SK-N-SH (cell line): ENCODE data around the gene MCC. TPM values are rescaled to one million over a fixed set of nuclear protein-coding genes. Genes with fewer than 3 reads are reported as not detected.

ENCODE experiments used
- CTCF ChIA-PET: fragments of 300-600, 350-600 bp; formaldehyde crosslinking; extraction: SDS; loops from one replicate; lab custom pipeline; 2021; lab: Yijun Ruan, JAX
- POLR2A ChIA-PET: fragments of 350-600 bp; sonication (Branson Sonifier 250); formaldehyde crosslinking; extraction: SDS; loops from one replicate; lab custom pipeline; 2020; ENCODE audit warnings: antibody characterized with exemption, inconsistent platforms; lab: Yijun Ruan, JAX
- DNase-seq: peaks from one replicate; pipeline ENCODE4 v3.0.0; 2012
- H2AFZ ChIP-seq: fragments of 200-600 bp; sonication (generic); 2 replicates; pipeline ENCODE4 v1.8.1; 2016; ENCODE audit warnings: antibody characterized with exemption, mild to moderate bottlenecking, low read depth
- H3F3A ChIP-seq: fragments of 200-600 bp; sonication (generic); replicated peaks from 2 replicates; pipeline ENCODE3; 2016; ENCODE audit warnings: antibody characterized with exemption, mild to moderate bottlenecking; ENCODE audit not compliant: insufficient read depth
- H3K27ac ChIP-seq, 2 experiments: fragments of 200-500 bp in 1 of 2; fragments of 200-600 bp in 1 of 2; sonication (Bioruptor generic) in 1 of 2; sonication (generic), shearing (Covaris generic) in 1 of 2; 2 replicates each; pipeline versions ENCODE4 v1.5.1 to v1.6.1; 2014 to 2016; ENCODE audit warnings: low read depth in 2 of 2, inconsistent platforms in 1 of 2, low read length in 1 of 2, mild to moderate bottlenecking in 1 of 2, mixed read lengths in 1 of 2
- H3K27me3 ChIP-seq: fragments of 200-600 bp; sonication (generic), shearing (Covaris generic); 2 replicates; pipeline ENCODE4 v1.6.1; 2016; ENCODE audit warnings: mixed run types; ENCODE audit not compliant: insufficient read depth
- H3K36me3 ChIP-seq, 2 experiments: fragments of 200-500 bp in 1 of 2; fragments of 200-600 bp in 1 of 2; sonication (Bioruptor generic) in 1 of 2; sonication (generic) in 1 of 2; replicated peaks in 1 of 2; 2 replicates each; pipeline versions ENCODE3 to v1.5.1; 2014 to 2016; ENCODE audit warnings: low read length in 1 of 2, mild to moderate bottlenecking in 1 of 2; ENCODE audit not compliant: insufficient read depth in 2 of 2, control insufficient read depth in 1 of 2
- H3K4me1 ChIP-seq, 2 experiments: fragments of 200-500 bp in 1 of 2; fragments of 200-600 bp in 1 of 2; sonication (Bioruptor generic) in 1 of 2; sonication (generic), shearing (Covaris generic) in 1 of 2; 2 replicates each; pipeline versions ENCODE4 v1.5.1 to v1.6.1; 2014 to 2016; ENCODE audit warnings: low read depth in 1 of 2, low read length in 1 of 2, mixed run types in 1 of 2; ENCODE audit not compliant: insufficient read depth in 2 of 2, control insufficient read depth in 1 of 2
- H3K4me2 ChIP-seq: fragments of 200-600 bp; sonication (generic), shearing (Covaris generic); 2 replicates; pipeline ENCODE4 v1.6.1; 2017; ENCODE audit warnings: mixed run types
- H3K4me3 ChIP-seq, 2 experiments: fragments of 200-500 bp in 1 of 2; fragments of 200-600 bp in 1 of 2; sonication (Bioruptor generic) in 1 of 2; sonication (generic), shearing (Covaris generic) in 1 of 2; 2 replicates each; pipeline versions ENCODE4 v1.5.1 to v1.8.1; 2014 to 2016; ENCODE audit warnings: low read depth in 2 of 2, inconsistent platforms in 1 of 2, low read length in 1 of 2, mild to moderate bottlenecking in 1 of 2, mixed read lengths in 1 of 2, moderate library complexity in 1 of 2
- H3K79me2 ChIP-seq: fragments of 200-600 bp; sonication (generic); 2 replicates; pipeline ENCODE4 v1.8.1; 2017; ENCODE audit warnings: mild to moderate bottlenecking; ENCODE audit not compliant: insufficient read depth
- H3K9ac ChIP-seq: fragments of 200-600 bp; sonication (generic); 2 replicates; pipeline ENCODE4 v1.6.1; 2017; ENCODE audit warnings: mixed run types
- H3K9me2 ChIP-seq: fragments of 200-600 bp; sonication (generic); 2 replicates; pipeline ENCODE4 v1.6.1; 2017; ENCODE audit warnings: mixed run types
- H3K9me3 ChIP-seq: fragments of 200-600 bp; sonication (generic); 2 replicates; pipeline ENCODE4 v1.6.1; 2017; ENCODE audit warnings: mixed run types, mild to moderate bottlenecking, moderate library complexity
- H4K20me1 ChIP-seq: fragments of 200-600 bp; sonication (generic); 2 replicates; pipeline ENCODE4 v1.6.1; 2017; ENCODE audit warnings: mild to moderate bottlenecking, mixed run types; ENCODE audit not compliant: insufficient read depth
- EP300 ChIP-seq, 2 experiments: IDR thresholded peaks; 2 replicates each; pipeline versions ENCODE4 v1.4.0 to v1.6.1; 2012; ENCODE audit warnings: borderline replicate concordance in 1 of 2, low read depth in 1 of 2, low read length in 1 of 2
- FOXM1 ChIP-seq: IDR thresholded peaks from 2 replicates; pipeline ENCODE4 v1.4.0; 2012; ENCODE audit warnings: low read depth, mild to moderate bottlenecking
- GATA2 ChIP-seq: sonication (generic); formaldehyde crosslinking; IDR thresholded peaks from 2 replicates; pipeline ENCODE4 v1.5.0; 2020; ENCODE audit warnings: mild to moderate bottlenecking, missing genetic modification reagents
- MAX ChIP-seq: IDR thresholded peaks from 2 replicates; pipeline ENCODE4 v1.4.0; 2012; ENCODE audit warnings: low read depth
- MXI1 ChIP-seq: IDR thresholded peaks from 2 replicates; pipeline ENCODE4 v1.6.1; 2012; ENCODE audit warnings: mild to moderate bottlenecking, low read depth, low read length, improper control_type of control experiment
- POLR2AphosphoS5 ChIP-seq: IDR thresholded peaks from 2 replicates; pipeline ENCODE4 v1.6.1; 2012; ENCODE audit warnings: low read depth, low read length
- RXRA ChIP-seq: IDR thresholded peaks from 2 replicates; pipeline ENCODE4 v1.4.0; 2012; ENCODE audit warnings: low read depth, mild to moderate bottlenecking, borderline replicate concordance
- ZBTB33 ChIP-seq: IDR thresholded peaks from 2 replicates; pipeline ENCODE4 v1.4.0; 2012; ENCODE audit warnings: low read depth, borderline replicate concordance
- WGBS: methylation state at CpG from one replicate; pipeline ENCODE4 v1.1.6; 2017; ENCODE audit warnings: low lambda C conversion rate; 5-methylcytosine and 5-hydroxymethylcytosine counted together
- polyA plus RNA-seq, 3 experiments: library from polyadenylated mRNA; depleted of rRNA; stranded (reverse); fragments of >200 nt; gene quantifications; 2 replicates each; pipeline ENCODE4 v1.2.3, GENCODE V29; 2012
- TF ChIP-seq, protein P1 (sequence below): IDR thresholded peaks from 2 replicates; pipeline ENCODE4; 2012

The MCC gene
- polyA plus RNA-seq, 1 of the 3 experiments (the other 2 are of a cell fraction) = 3.6 TPM

GRCh38 chr5:113233606-113234005, 254.6 kb downstream of the MCC start:
- Histone ChIP-seq H2AFZ (no peak overlapping the region), H3K27ac (no peak overlapping the region; a peak in 1 of 4 replicates), H3K4me3 (no peak overlapping the region), H3K9me3 (no peaks in the 10 kb centered on the region), H3K9ac (no peak overlapping the region), H3F3A (no peaks in the 10 kb centered on the region), H3K4me2 (no peak overlapping the region), H3K9me2 (no peaks in the 10 kb centered on the region), H3K27me3 (no peaks in the 10 kb centered on the region), H3K4me1 (peaks cover 0 to 14% of the 10 kb centered on the region in 2 experiments; a peak in 2 of 4 replicates), H3K36me3 (no peaks in the 10 kb centered on the region), H4K20me1 (no peaks in the 10 kb centered on the region), H3K79me2 (no peaks in the 10 kb centered on the region)
- CTCF ChIA-PET = no interaction called here
- DNase-seq = no peak
- WGBS = 78% methylated on average over 1 of the region's 1 CpG
- TF ChIP-seq, protein P1, sequence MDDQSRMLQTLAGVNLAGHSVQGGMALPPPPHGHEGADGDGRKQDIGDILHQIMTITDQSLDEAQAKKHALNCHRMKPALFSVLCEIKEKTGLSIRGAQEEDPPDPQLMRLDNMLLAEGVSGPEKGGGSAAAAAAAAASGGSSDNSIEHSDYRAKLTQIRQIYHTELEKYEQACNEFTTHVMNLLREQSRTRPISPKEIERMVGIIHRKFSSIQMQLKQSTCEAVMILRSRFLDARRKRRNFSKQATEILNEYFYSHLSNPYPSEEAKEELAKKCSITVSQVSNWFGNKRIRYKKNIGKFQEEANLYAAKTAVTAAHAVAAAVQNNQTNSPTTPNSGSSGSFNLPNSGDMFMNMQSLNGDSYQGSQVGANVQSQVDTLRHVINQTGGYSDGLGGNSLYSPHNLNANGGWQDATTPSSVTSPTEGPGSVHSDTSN = no peak
- TF ChIP-seq GATA2 (CRISPR knock-in tag) = no peak
- TF ChIP-seq FOXM1 = no peak
- POLR2A ChIA-PET = no interaction called here

- Histone ChIP-seq H3K9me3 (no peaks in the 10 kb centered on the region), H3K9me2 (no peaks in the 10 kb centered on the region), H3F3A (no peaks in the 10 kb centered on the region), H4K20me1 (no peaks in the 10 kb centered on the region), H3K27ac (peak overlapping the region in 1 of 2 experiments; percentile 43; a peak in 1 of 4 replicates), H3K4me2 (no peak overlapping the region), H3K4me3 (no peak overlapping the region), H3K27me3 (no peaks in the 10 kb centered on the region), H3K79me2 (no peaks in the 10 kb centered on the region), H3K9ac (no peak overlapping the region), H2AFZ (no peak overlapping the region), H3K4me1 (peaks cover 0 to 10% of the 10 kb centered on the region in 2 experiments; a peak in 2 of 4 replicates), H3K36me3 (no peaks in the 10 kb centered on the region)
- TF ChIP-seq MXI1 (no peak), ZBTB33 (no peak), FOXM1 (no peak), POLR2AphosphoS5 (no peak), RXRA (no peak)
- DNase-seq = no peak
- CTCF ChIA-PET = interaction anchor here (2.6 kb wide), 1 partner anchor 113 kb away, joined by 6 read pairs; no protein-coding TSS in a partner anchor
- POLR2A ChIA-PET = no interaction called here
- WGBS = 35% methylated on average over 2 of the region's 2 CpGs
Observed at GRCh38 chr5:113232667-113233066, 255.6 kb downstream of the MCC start.

DNA sequence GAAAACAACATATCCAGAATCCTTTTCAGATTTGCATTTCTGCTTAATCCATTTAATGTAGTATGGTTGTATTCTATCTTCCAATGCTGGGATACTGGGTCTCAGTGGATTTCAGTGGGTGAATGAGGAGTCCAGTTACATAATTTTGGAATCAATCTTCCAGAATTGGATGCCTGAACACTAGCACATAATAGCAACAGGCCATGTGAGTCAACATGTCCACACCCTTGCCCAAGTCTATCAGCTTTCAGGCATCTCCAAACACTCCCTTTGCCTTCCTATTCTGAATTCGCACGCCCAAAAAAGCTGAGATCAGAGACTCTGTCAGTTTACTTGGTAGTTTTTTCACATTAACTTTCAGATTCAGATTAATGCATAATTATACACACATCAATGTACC, 256.0 kb downstream of the MCC start:
- DNase-seq = no peak
- no peak for TF ChIP-seq MAX
- no peak for TF ChIP-seq RXRA
- TF ChIP-seq EP300 (IDR thresholded peaks at IDR 0.05; ENCODE audit: borderline replicate concordance in 1 of 2, low read depth in 1 of 2, low read length in 1 of 2) = 0 out of 4 replicates have a peak, but pooled peaks of 1 of the 2 experiments have one; percentile 3
- TF ChIP-seq, all 33 proteins: peak for 1
- Histone ChIP-seq H4K20me1 (no peaks in the 10 kb centered on the region), H3K9me2 (no peaks in the 10 kb centered on the region), H3K9me3 (no peaks in the 10 kb centered on the region), H3F3A (no peaks in the 10 kb centered on the region), H3K9ac (no peak overlapping the region), H3K4me1 (peaks cover 0 to 10% of the 10 kb centered on the region in 2 experiments; a peak in 2 of 4 replicates), H2AFZ (no peak overlapping the region), H3K4me3 (no peak overlapping the region), H3K36me3 (no peaks in the 10 kb centered on the region), H3K4me2 (no peak overlapping the region), H3K27ac (peak overlapping the region in 1 of 2 experiments; percentile 22; a peak in 1 of 4 replicates), H3K27me3 (no peaks in the 10 kb centered on the region), H3K79me2 (no peaks in the 10 kb centered on the region)
- ChIA-PET POLR2A (no interaction called here), CTCF (interaction anchor here (1.0 to 2.6 kb wide), 2 partner anchors 8 to 112 kb away, joined by 3 to 6 read pairs; no protein-coding TSS in a partner anchor)
- WGBS = 51% methylated on average over 2 of the region's 2 CpGs
